Esophagus squamous epithelium (tissue), 5 donors: ENCODE results near the gene MYO18B. TPM values are rescaled to one million over a fixed set of nuclear protein-coding genes. Genes with fewer than 3 reads are reported as not detected.

ENCODE experiments used
- DNase-seq: peaks from one replicate; lab custom pipeline; 2025; lab: John Stamatoyannopoulos, UW
- H3K27ac ChIP-seq, 4 donors: fragments of 200-600 bp; sonication (generic); one replicate each; pipeline ENCODE4 v1.5.1; 2016 to 2019; ENCODE audit warnings: mild to moderate bottlenecking in 1 of 4
- H3K27me3 ChIP-seq, 4 donors: fragments of 200-600 bp; sonication (generic); 1 replicate in 3 of 4; 2 replicates in 1 of 4; pipeline versions ENCODE4 v1.5.1 to v1.6.0; 2017 to 2021; ENCODE audit warnings: antibody characterized with exemption in 1 of 4
- H3K36me3 ChIP-seq, 3 donors: fragments of 200-600 bp; sonication (generic); one replicate each; pipeline ENCODE4 v1.5.1; 2016 to 2019
- H3K4me1 ChIP-seq, 3 donors: fragments of 200-600 bp; sonication (generic); one replicate each; pipeline ENCODE4 v1.5.1; 2017 to 2019
- H3K4me3 ChIP-seq, 4 donors: fragments of 200-600 bp; sonication (generic); 1 replicate in 3 of 4; 2 replicates in 1 of 4; pipeline ENCODE4 v1.5.1; 2016 to 2019; ENCODE audit warnings: mild to moderate bottlenecking in 2 of 4, moderate library complexity in 1 of 4
- H3K9me3 ChIP-seq, 3 donors: fragments of 200-600 bp; sonication (generic); one replicate each; pipeline ENCODE4 v1.5.1; 2016 to 2019
- POLR2A ChIP-seq, 4 donors: fragments of 450-650 bp; IDR thresholded peaks; one replicate each; pipeline ENCODE4 v1.6.1; 2017; ENCODE audit warnings: antibody characterized with exemption in 4 of 4, mild to moderate bottlenecking in 4 of 4, moderate library complexity in 3 of 4
- WGBS, 2 donors: methylation state at CpG; one replicate each; pipeline ENCODE4 v1.1.5; 2018; 5-methylcytosine and 5-hydroxymethylcytosine counted together
- intact Hi-C: fragments of 100-400 bp; cut with DNase I; formaldehyde crosslinking; loops from one replicate; pipeline ENCODE4 v1.15.0; 2022
- total RNA-seq, 4 donors: library from RNA; depleted of rRNA; stranded (reverse); fragments of >200 nt; gene quantifications; one replicate each; pipeline ENCODE4 v1.1.0, GENCODE V29; 2016
- TF ChIP-seq, protein P1 (sequence below), 6 experiments: fragments of 450-650 bp in 4 of 6; fragments of 200-600 bp in 2 of 6; sonication (generic) in 2 of 6; IDR thresholded peaks; one replicate each; pipeline ENCODE4 v1.5.1; 2016 to 2019; ENCODE audit warnings: antibody characterized with exemption in 6 of 6, mild to moderate bottlenecking in 4 of 6, moderate library complexity in 4 of 6
- donor health status: DM: yes; HTN: yes; CAD: no.

Gene MYO18B
- total RNA-seq, 4 donors from 2014 or later = 0.06 to 2.5 (median 0.17) TPM

GRCh38 chr22:26047920-26048319 is 305.9 kb downstream of the MYO18B start:
- TF ChIP-seq, protein P1, sequence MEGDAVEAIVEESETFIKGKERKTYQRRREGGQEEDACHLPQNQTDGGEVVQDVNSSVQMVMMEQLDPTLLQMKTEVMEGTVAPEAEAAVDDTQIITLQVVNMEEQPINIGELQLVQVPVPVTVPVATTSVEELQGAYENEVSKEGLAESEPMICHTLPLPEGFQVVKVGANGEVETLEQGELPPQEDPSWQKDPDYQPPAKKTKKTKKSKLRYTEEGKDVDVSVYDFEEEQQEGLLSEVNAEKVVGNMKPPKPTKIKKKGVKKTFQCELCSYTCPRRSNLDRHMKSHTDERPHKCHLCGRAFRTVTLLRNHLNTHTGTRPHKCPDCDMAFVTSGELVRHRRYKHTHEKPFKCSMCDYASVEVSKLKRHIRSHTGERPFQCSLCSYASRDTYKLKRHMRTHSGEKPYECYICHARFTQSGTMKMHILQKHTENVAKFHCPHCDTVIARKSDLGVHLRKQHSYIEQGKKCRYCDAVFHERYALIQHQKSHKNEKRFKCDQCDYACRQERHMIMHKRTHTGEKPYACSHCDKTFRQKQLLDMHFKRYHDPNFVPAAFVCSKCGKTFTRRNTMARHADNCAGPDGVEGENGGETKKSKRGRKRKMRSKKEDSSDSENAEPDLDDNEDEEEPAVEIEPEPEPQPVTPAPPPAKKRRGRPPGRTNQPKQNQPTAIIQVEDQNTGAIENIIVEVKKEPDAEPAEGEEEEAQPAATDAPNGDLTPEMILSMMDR (IDR thresholded peaks at IDR 0.05) = no peak
- no peak for TF ChIP-seq POLR2A (IDR thresholded peaks at IDR 0.05)
- Histone ChIP-seq H3K9me3 (no peaks in the 10 kb centered on the region), H3K4me1 (no peaks in the 10 kb centered on the region), H3K4me3 (no peak overlapping the region), H3K27ac (no peak overlapping the region), H3K27me3 (no peaks in the 10 kb centered on the region), H3K36me3 (no peaks in the 10 kb centered on the region)
- intact Hi-C loops = no loop called here
- WGBS, 2 donors = 49 to 62% methylated on average over 8 of the region's 8 CpGs
- DNase-seq = no peak

DNA sequence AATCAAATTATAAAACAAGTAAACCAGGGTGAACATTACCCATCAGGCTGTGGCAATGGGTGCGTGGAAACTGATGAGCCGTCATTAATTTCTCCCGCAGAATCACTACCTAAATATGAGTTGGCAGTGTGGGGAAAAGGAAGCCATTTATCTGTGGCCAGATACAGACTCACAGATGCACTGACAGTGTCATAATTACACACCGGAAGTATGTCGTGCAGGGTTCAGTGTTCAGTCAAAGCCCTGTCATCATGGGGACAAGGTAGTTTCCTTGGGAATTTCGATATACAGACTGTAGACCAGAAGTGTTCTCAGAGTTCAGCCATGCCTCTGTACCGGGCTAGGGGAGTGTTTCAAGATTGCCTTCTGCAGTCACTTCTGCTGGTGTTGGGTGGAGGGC is 308.1 kb downstream of the MYO18B start:
- no peaks in the 10 kb centered on the region for H3K36me3 ChIP-seq
- DNase-seq = no peak
- intact Hi-C loops = no loop called here
- 65 to 74% methylated on average over 7 of the region's 7 CpGs for WGBS, 2 donors
- no peaks in the 10 kb centered on the region for H3K4me1 ChIP-seq
- no peak overlapping the region for H3K27ac ChIP-seq
- no peaks in the 10 kb centered on the region for H3K9me3 ChIP-seq
- no peak overlapping the region for H3K4me3 ChIP-seq
- TF ChIP-seq, protein P1 (IDR thresholded peaks at IDR 0.05) = no peak
- no peak for TF ChIP-seq POLR2A (IDR thresholded peaks at IDR 0.05)
- H3K27me3 ChIP-seq = peaks cover 0 to 13% (median 0%) of the 10 kb centered on the region in 4 donors

DNA sequence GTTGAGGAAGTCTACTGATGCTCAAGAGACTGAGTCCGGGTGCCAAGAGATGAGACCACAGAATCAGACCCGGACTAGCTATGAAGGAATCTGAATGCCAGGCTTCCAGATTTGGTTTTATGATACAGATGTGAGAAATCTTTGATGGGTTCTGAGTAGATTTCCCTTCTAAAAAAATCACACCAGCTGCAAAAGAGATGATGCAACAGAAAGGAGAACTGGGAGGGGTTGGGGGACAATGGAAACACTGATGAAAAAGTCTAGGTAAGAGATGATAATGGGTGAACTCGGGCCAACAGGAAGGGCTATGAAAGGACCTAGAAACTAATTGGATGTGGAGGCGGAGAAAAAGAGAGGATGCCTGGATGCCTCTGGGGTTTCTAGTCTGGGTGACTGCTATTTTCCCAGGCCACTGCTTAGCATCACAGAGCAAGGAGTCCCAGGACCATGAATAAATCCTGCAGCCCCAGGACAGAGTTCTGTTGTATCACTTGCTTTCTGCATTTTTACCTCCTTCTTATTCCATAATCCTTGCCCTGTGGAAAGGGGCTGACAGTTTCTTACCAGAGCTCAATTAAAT is 311.8 kb downstream of the MYO18B start:
- Histone ChIP-seq H3K9me3 (no peaks in the 10 kb centered on the region), H3K4me1 (no peaks in the 10 kb centered on the region), H3K27ac (no peak overlapping the region), H3K27me3 (peaks cover 0 to 30% (median 0%) of the 10 kb centered on the region in 4 donors), H3K4me3 (no peak overlapping the region), H3K36me3 (no peaks in the 10 kb centered on the region)
- no peak for TF ChIP-seq POLR2A (IDR thresholded peaks at IDR 0.05)
- TF ChIP-seq, protein P1 (IDR thresholded peaks at IDR 0.05) = no peak
- DNase-seq = no peak
- intact Hi-C loops = no loop called here
- 56 to 62% methylated on average over 4 of the region's 4 CpGs for WGBS, 2 donors

DNA sequence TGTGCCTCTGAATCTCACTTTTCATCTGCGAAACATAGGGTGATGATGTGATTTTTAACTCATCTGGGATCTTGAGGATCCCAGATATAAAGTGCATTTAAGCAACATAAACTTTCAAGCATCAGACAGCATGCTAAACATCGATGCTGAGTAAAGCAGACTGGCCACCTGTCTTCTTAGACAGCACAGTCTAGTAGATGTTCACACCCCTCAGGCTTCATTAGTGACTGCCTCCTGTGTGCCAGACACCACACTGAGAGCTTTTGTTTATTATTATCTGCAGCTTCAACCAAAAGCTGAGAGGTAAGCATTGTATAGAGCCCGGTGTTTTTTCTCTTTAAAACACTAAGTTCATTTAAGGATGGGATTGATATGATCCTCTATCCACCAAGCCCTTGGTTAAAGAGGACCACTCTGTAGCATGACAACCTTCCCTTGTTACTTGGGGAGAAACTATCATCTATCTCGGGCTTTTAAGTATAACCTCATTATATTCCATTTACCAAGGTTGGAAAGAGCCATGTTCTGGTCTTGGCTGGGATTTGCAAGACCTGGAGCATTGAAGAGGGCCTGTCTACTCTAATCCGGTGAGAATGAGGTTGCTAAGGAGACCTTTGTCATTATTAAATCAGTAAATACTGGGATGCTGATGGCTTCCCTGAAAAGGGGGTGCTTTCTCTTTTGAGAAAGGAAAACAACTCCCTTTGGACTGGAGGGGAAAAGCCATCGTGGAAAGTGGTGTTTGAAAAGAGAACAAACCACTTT is 313.0 kb downstream of the MYO18B start:
- no peak overlapping the region for H3K27ac ChIP-seq
- H3K4me3 ChIP-seq = no peak overlapping the region
- H3K36me3 ChIP-seq = no peaks in the 10 kb centered on the region
- WGBS, 2 donors = 34 to 38% methylated on average over 6 of the region's 6 CpGs
- TF ChIP-seq, protein P1 (IDR thresholded peaks at IDR 0.05) = no peak
- no peak for TF ChIP-seq POLR2A (IDR thresholded peaks at IDR 0.05)
- peaks cover 0 to 34% (median 0%) of the 10 kb centered on the region in 4 donors for H3K27me3 ChIP-seq
- no peaks in the 10 kb centered on the region for H3K9me3 ChIP-seq
- H3K4me1 ChIP-seq = no peaks in the 10 kb centered on the region
- DNase-seq = no peak
- intact Hi-C loops = no loop called here

DNA sequence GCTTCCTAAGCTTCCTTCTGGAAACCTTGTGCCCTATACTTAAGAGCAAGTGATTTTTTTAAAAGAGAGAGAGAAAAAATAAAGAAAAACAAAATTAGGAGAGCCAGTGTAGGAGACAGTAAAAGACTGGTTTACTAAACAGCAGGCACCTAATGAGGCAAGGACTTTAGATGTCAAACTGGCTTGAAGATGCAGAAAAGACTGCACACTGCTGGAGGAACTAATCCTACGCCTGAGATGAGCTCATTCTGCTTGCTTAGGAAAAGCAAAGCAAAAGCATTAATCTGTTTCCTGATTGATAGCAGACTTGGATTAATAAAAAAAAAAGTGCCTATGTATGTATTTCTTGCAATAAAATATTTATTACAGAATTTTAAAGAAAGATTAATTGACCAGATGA is 313.7 kb downstream of the MYO18B start:
- no peak overlapping the region for H3K27ac ChIP-seq
- intact Hi-C loops = no loop called here
- no peak overlapping the region for H3K4me3 ChIP-seq
- H3K9me3 ChIP-seq = no peaks in the 10 kb centered on the region
- TF ChIP-seq, protein P1 (IDR thresholded peaks at IDR 0.05) = no peak
- TF ChIP-seq POLR2A (IDR thresholded peaks at IDR 0.05) = no peak
- 47 to 63% methylated on average over 1 of the region's 1 CpG for WGBS, 2 donors
- no peaks in the 10 kb centered on the region for H3K4me1 ChIP-seq
- H3K27me3 ChIP-seq = peaks cover 0 to 34% (median 0%) of the 10 kb centered on the region in 4 donors
- no peaks in the 10 kb centered on the region for H3K36me3 ChIP-seq
- no peak for DNase-seq
